Upper lobe of right lung (tissue), 1 donor: ENCODE data around the gene SAFB. TPM values are rescaled to one million over a fixed set of nuclear protein-coding genes. Genes with fewer than 3 reads are reported as not detected.
A peak's percentile ranks its signal among the peaks of the same experiment; 100 is the strongest.

ENCODE experiments used
- ATAC-seq: fragments of 200-7000 bp; cut with Tn5 transposase; one replicate; pipeline ENCODE4 v1.9.1; 2020; ENCODE audit warnings: mild to moderate bottlenecking, moderate library complexity
- DNase-seq: peaks from one replicate; pipeline ENCODE4 v3.0.0-alpha.2; 2020
- H3K27ac ChIP-seq: fragments of 200-600 bp; one replicate; pipeline ENCODE4 v1.8.0; 2022
- H3K27me3 ChIP-seq: fragments of 200-600 bp; one replicate; pipeline ENCODE4 v1.8.0; 2022; ENCODE audit warnings: mild to moderate bottlenecking
- H3K36me3 ChIP-seq: fragments of 200-600 bp; one replicate; pipeline ENCODE4 v1.8.0; 2022
- H3K4me1 ChIP-seq: fragments of 200-600 bp; one replicate; pipeline ENCODE4 v1.8.0; 2022
- H3K4me3 ChIP-seq: fragments of 200-600 bp; one replicate; pipeline ENCODE4 v1.8.0; 2022; ENCODE audit warnings: mild to moderate bottlenecking
- H3K9me3 ChIP-seq: fragments of 200-600 bp; one replicate; pipeline ENCODE4 v1.8.0; 2022
- intact Hi-C: fragments of 100-400 bp; cut with DNase I; formaldehyde crosslinking; loops from one replicate; pipeline ENCODE4 v1.11.0; 2022
- total RNA-seq: library from RNA; stranded (reverse); fragmentation: NEBNext Ultra II Directional; extraction: Animal tissue kit (Norgen Biotek cat#: 25700); gene quantifications from one replicate; pipeline ENCODE4 v1.2.1, GENCODE V29; 2021
- TF ChIP-seq, protein P1 (sequence below): fragments of 200-600 bp; IDR thresholded peaks from one replicate; pipeline ENCODE4 v1.8.0; 2022; ENCODE audit warnings: antibody characterized with exemption
- donor health status: DM: no; HTN: yes; CAD: no; lungs with severe emphysema.

The SAFB gene
- total RNA-seq, 1 donor from 2014 or later, result 71.9 TPM

DNA sequence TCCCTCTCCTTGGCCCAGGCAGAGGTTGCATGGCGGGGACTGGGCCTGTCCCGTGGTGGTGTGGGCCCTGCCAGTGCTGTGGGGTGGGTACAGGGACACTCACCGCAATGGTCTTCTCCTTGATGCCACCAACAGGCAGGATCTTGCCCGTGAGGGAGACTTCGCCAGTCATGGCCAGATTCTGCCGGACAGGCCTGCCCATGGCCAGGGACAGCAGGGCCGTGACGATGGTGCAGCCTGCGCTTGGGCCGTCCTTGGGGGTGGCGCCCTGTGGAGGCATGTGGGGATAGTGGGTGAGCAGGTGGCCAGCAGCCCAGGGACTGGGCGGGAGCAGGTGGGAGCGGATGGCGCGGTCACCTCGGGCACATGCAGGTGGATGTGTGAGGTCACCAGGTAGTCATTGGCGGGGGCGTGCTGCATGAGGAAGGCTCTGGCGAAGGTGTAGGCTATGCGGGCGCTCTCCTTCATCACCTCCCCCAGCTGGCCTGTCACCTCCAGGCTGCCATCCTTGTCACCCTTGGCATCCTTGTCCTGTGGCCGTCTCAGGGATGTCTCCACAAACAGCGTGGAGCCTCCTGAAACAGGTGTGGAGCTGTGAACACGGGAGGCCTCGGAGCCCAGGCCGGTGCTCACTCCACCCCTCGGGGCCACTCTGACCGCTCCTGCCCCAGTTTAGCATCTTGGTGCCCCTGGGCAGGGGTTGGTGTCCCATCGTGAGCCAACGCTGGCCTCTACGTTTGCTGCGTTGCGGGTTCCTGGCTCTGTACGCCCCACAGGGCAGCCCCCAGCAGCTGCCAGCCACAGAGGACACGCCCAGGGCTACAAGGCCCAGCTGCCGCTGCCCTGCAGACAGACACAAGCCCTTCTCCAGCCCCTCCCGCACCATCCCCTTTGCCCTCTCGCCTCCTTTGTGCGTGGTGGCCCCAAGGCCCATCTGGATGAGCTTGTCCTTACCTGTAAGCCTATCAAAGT is 70.6 kb downstream of the SAFB start:
- H3K4me3 ChIP-seq, result no peak overlapping the region
- intact Hi-C loops, result no loop called here
- H3K4me1 ChIP-seq, result peaks cover 9% of the 10 kb centered on the region
- no peaks in the 10 kb centered on the region for H3K27me3 ChIP-seq
- no peaks in the 10 kb centered on the region for H3K9me3 ChIP-seq
- peak; percentile 67 for DNase-seq
- ATAC-seq, result no peak
- peaks cover 62% of the 10 kb centered on the region for H3K36me3 ChIP-seq
- H3K27ac ChIP-seq, result no peak overlapping the region
- TF ChIP-seq, protein P1, sequence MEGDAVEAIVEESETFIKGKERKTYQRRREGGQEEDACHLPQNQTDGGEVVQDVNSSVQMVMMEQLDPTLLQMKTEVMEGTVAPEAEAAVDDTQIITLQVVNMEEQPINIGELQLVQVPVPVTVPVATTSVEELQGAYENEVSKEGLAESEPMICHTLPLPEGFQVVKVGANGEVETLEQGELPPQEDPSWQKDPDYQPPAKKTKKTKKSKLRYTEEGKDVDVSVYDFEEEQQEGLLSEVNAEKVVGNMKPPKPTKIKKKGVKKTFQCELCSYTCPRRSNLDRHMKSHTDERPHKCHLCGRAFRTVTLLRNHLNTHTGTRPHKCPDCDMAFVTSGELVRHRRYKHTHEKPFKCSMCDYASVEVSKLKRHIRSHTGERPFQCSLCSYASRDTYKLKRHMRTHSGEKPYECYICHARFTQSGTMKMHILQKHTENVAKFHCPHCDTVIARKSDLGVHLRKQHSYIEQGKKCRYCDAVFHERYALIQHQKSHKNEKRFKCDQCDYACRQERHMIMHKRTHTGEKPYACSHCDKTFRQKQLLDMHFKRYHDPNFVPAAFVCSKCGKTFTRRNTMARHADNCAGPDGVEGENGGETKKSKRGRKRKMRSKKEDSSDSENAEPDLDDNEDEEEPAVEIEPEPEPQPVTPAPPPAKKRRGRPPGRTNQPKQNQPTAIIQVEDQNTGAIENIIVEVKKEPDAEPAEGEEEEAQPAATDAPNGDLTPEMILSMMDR, result no peak

DNA sequence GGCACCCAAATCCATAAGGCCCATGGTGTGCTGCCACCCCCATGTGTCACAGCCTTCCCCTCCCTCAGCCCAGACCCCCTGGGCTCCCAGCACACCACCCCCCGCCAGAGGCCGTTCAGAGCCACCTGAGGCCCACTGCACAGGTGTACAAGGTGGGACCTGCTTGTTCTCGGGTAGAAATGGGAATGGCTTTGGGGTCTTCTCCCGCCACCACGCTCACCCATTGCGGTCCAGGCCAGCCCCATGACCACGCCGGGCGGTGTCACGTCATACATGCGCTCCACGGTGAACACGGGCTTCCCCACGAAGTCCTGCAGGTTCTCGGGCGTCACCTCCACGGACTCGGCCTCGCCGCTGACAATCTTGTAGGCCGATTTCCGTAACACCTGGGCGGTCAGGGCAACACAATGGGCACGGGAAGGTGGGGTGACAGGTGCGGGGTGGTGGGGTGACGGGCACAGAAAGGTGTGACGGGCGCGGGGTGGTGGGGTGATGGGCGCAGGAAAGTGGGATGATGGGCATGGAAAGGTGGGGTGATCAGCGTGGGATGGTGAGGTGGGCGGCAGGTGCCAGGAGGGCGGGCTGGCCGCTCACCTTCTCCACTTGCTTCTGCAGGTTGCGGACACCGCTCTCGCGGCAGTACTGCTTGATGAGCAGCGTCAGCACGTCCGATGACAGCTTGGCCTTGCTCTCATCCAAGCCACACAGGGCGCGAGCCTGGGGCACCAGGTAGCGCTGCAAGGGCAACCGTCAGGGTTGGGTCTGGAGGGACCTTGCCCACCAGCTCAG is 71.5 kb downstream of the SAFB start:
- intact Hi-C loops, result no loop called here
- Histone ChIP-seq H3K27me3 (no peaks in the 10 kb centered on the region), H3K27ac (no peak overlapping the region), H3K36me3 (peaks cover 71% of the 10 kb centered on the region), H3K9me3 (no peaks in the 10 kb centered on the region), H3K4me1 (peaks cover 9% of the 10 kb centered on the region), H3K4me3 (no peak overlapping the region)
- ATAC-seq, result no peak
- TF ChIP-seq, protein P1, result no peak
- DNase-seq, result no peak

DNA sequence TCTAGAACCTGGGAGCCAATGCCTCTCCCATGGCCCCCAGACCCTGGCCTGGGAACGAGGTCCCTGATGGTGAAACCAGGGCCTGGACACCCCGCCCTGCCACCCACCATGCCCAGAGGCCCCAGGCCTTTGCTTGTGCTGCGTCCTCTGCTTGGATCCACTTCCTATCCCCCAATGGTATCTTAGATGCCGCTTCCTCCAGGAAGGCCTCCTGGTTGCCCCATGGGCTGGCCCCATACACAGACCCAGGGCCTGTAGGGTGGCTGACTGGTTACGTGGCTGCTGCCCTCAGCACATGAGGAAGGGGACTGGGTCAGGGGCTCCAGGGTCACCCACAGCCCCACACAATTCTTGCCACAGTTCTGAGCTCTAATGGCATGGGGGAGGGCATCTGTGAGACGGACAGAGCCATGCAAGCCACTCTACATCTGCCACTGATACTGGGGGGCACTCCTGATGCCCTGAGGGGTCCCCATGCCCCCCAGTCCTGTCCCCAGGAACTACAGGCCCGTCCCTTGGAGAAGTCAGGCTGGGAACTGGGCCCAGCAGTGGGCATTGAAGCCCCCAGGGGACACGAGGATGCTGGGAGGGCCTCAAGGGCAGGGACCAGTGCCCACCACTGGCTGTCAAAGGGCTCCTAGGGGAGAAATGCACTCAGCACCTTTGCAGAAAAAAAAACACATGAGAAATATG is 72.2 kb downstream of the SAFB start:
- ATAC-seq (no peak), DNase-seq (no peak)
- peaks cover 78% of the 10 kb centered on the region for H3K36me3 ChIP-seq
- TF ChIP-seq, protein P1, result no peak
- intact Hi-C loops, result no loop called here
- no peak overlapping the region for H3K27ac ChIP-seq
- peaks cover 9% of the 10 kb centered on the region for H3K4me1 ChIP-seq
- H3K27me3 ChIP-seq, result no peaks in the 10 kb centered on the region
- no peaks in the 10 kb centered on the region for H3K9me3 ChIP-seq
- H3K4me3 ChIP-seq, result no peak overlapping the region

DNA sequence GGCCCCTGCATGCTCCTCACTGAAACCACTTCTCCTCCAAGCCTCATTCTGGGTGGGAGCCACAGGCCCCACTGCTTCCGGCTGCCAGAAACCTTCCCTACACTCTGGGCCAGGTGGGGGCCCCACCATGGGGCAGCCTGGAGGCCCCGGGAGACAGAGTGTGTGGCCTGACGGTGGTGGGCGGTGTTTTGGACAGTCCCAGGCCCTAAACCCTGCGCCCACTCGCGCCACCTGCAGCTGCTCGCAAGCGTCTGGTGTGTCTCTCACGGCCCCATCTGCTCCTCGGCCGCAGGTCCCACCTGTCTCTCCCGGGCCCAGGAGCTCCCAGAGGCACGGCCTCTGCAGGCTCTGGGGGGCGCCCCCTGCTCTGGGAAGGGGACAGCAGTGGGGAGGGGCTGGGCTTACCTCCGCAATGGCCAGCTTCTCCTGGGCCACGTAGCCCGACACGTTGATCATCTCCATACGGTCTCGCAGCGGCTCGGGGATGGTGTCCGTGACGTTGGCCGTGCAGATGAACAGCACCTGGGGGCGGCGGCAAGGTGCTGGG is 72.8 kb downstream of the SAFB start:
- Histone ChIP-seq H3K27ac (no peak overlapping the region), H3K4me1 (peaks cover 9% of the 10 kb centered on the region), H3K4me3 (no peak overlapping the region), H3K27me3 (no peaks in the 10 kb centered on the region), H3K36me3 (peaks cover 84% of the 10 kb centered on the region), H3K9me3 (no peaks in the 10 kb centered on the region)
- TF ChIP-seq, protein P1, result no peak
- ATAC-seq (no peak), DNase-seq (no peak)
- intact Hi-C loops, result no loop called here
